SK-N-SH (cell line): ENCODE results near the gene CPN1. TPM values are rescaled to one million over a fixed set of nuclear protein-coding genes. Genes with fewer than 3 reads are reported as not detected.

Experiments
- CTCF ChIA-PET: fragments of 300-600, 350-600 bp; formaldehyde crosslinking; extraction: SDS; loops from one replicate; lab custom pipeline; 2021; lab: Yijun Ruan, JAX
- POLR2A ChIA-PET: fragments of 350-600 bp; sonication (Branson Sonifier 250); formaldehyde crosslinking; extraction: SDS; loops from one replicate; lab custom pipeline; 2020; ENCODE audit warnings: antibody characterized with exemption, inconsistent platforms; lab: Yijun Ruan, JAX
- DNase-seq: peaks from one replicate; pipeline ENCODE4 v3.0.0; 2012
- H2AFZ ChIP-seq: fragments of 200-600 bp; sonication (generic); 2 replicates; pipeline ENCODE4 v1.8.1; 2016; ENCODE audit warnings: antibody characterized with exemption, mild to moderate bottlenecking, low read depth
- H3F3A ChIP-seq: fragments of 200-600 bp; sonication (generic); replicated peaks from 2 replicates; pipeline ENCODE3; 2016; ENCODE audit warnings: antibody characterized with exemption, mild to moderate bottlenecking; ENCODE audit not compliant: insufficient read depth
- H3K27ac ChIP-seq, 2 experiments: fragments of 200-500 bp in 1 of 2; fragments of 200-600 bp in 1 of 2; sonication (Bioruptor generic) in 1 of 2; sonication (generic), shearing (Covaris generic) in 1 of 2; 2 replicates each; pipeline versions ENCODE4 v1.5.1 to v1.6.1; 2014 to 2016; ENCODE audit warnings: low read depth in 2 of 2, inconsistent platforms in 1 of 2, low read length in 1 of 2, mild to moderate bottlenecking in 1 of 2, mixed read lengths in 1 of 2
- H3K27me3 ChIP-seq: fragments of 200-600 bp; sonication (generic), shearing (Covaris generic); 2 replicates; pipeline ENCODE4 v1.6.1; 2016; ENCODE audit warnings: mixed run types; ENCODE audit not compliant: insufficient read depth
- H3K36me3 ChIP-seq, 2 experiments: fragments of 200-500 bp in 1 of 2; fragments of 200-600 bp in 1 of 2; sonication (Bioruptor generic) in 1 of 2; sonication (generic) in 1 of 2; replicated peaks in 1 of 2; 2 replicates each; pipeline versions ENCODE3 to v1.5.1; 2014 to 2016; ENCODE audit warnings: low read length in 1 of 2, mild to moderate bottlenecking in 1 of 2; ENCODE audit not compliant: insufficient read depth in 2 of 2, control insufficient read depth in 1 of 2
- H3K4me1 ChIP-seq, 2 experiments: fragments of 200-500 bp in 1 of 2; fragments of 200-600 bp in 1 of 2; sonication (Bioruptor generic) in 1 of 2; sonication (generic), shearing (Covaris generic) in 1 of 2; 2 replicates each; pipeline versions ENCODE4 v1.5.1 to v1.6.1; 2014 to 2016; ENCODE audit warnings: low read depth in 1 of 2, low read length in 1 of 2, mixed run types in 1 of 2; ENCODE audit not compliant: insufficient read depth in 2 of 2, control insufficient read depth in 1 of 2
- H3K4me2 ChIP-seq: fragments of 200-600 bp; sonication (generic), shearing (Covaris generic); 2 replicates; pipeline ENCODE4 v1.6.1; 2017; ENCODE audit warnings: mixed run types
- H3K4me3 ChIP-seq, 2 experiments: fragments of 200-500 bp in 1 of 2; fragments of 200-600 bp in 1 of 2; sonication (Bioruptor generic) in 1 of 2; sonication (generic), shearing (Covaris generic) in 1 of 2; 2 replicates each; pipeline versions ENCODE4 v1.5.1 to v1.8.1; 2014 to 2016; ENCODE audit warnings: low read depth in 2 of 2, inconsistent platforms in 1 of 2, low read length in 1 of 2, mild to moderate bottlenecking in 1 of 2, mixed read lengths in 1 of 2, moderate library complexity in 1 of 2
- H3K79me2 ChIP-seq: fragments of 200-600 bp; sonication (generic); 2 replicates; pipeline ENCODE4 v1.8.1; 2017; ENCODE audit warnings: mild to moderate bottlenecking; ENCODE audit not compliant: insufficient read depth
- H3K9ac ChIP-seq: fragments of 200-600 bp; sonication (generic); 2 replicates; pipeline ENCODE4 v1.6.1; 2017; ENCODE audit warnings: mixed run types
- H3K9me2 ChIP-seq: fragments of 200-600 bp; sonication (generic); 2 replicates; pipeline ENCODE4 v1.6.1; 2017; ENCODE audit warnings: mixed run types
- H3K9me3 ChIP-seq: fragments of 200-600 bp; sonication (generic); 2 replicates; pipeline ENCODE4 v1.6.1; 2017; ENCODE audit warnings: mixed run types, mild to moderate bottlenecking, moderate library complexity
- H4K20me1 ChIP-seq: fragments of 200-600 bp; sonication (generic); 2 replicates; pipeline ENCODE4 v1.6.1; 2017; ENCODE audit warnings: mild to moderate bottlenecking, mixed run types; ENCODE audit not compliant: insufficient read depth
- ELF1 ChIP-seq: IDR thresholded peaks from 2 replicates; pipeline ENCODE4 v1.4.0; 2012
- EP300 ChIP-seq, 2 experiments: IDR thresholded peaks; 2 replicates each; pipeline versions ENCODE4 v1.4.0 to v1.6.1; 2012; ENCODE audit warnings: borderline replicate concordance in 1 of 2, low read depth in 1 of 2, low read length in 1 of 2
- EZH2phosphoT487 ChIP-seq: fragments of 200-600 bp; sonication (generic); IDR thresholded peaks from 2 replicates; pipeline ENCODE4 v1.6.1; 2017; ENCODE audit warnings: low read depth, mixed run types, mild to moderate bottlenecking, antibody characterized with exemption, moderate library complexity, borderline replicate concordance
- FOXJ3 ChIP-seq: sonication (generic); formaldehyde crosslinking; IDR thresholded peaks from 2 replicates; pipeline ENCODE4 v1.5.1; 2020; ENCODE audit warnings: mild to moderate bottlenecking, missing genetic modification reagents
- GABPA ChIP-seq: IDR thresholded peaks from 2 replicates; pipeline ENCODE4 v1.4.0; 2012; ENCODE audit warnings: low read depth, mild to moderate bottlenecking
- GATA2 ChIP-seq: sonication (generic); formaldehyde crosslinking; IDR thresholded peaks from 2 replicates; pipeline ENCODE4 v1.5.0; 2020; ENCODE audit warnings: mild to moderate bottlenecking, missing genetic modification reagents
- JUND ChIP-seq: IDR thresholded peaks from 2 replicates; pipeline ENCODE4 v1.4.0; 2012
- MXI1 ChIP-seq: IDR thresholded peaks from 2 replicates; pipeline ENCODE4 v1.6.1; 2012; ENCODE audit warnings: mild to moderate bottlenecking, low read depth, low read length, improper control_type of control experiment
- NFIC ChIP-seq: IDR thresholded peaks from 2 replicates; pipeline ENCODE4 v1.4.0; 2012; ENCODE audit warnings: borderline replicate concordance
- NRF1 ChIP-seq: IDR thresholded peaks from 2 replicates; pipeline ENCODE4 v1.6.1; 2012; ENCODE audit warnings: low read depth, mild to moderate bottlenecking, low read length
- POLR2AphosphoS5 ChIP-seq: IDR thresholded peaks from 2 replicates; pipeline ENCODE4 v1.6.1; 2012; ENCODE audit warnings: low read depth, low read length
- RAD21 ChIP-seq: IDR thresholded peaks from 2 replicates; pipeline ENCODE4 v1.6.1; 2012; ENCODE audit warnings: mild to moderate bottlenecking, low read length
- RCOR1 ChIP-seq: fragments of 150-350 bp; IDR thresholded peaks from 2 replicates; pipeline ENCODE4 v1.6.1; 2017; ENCODE audit warnings: antibody characterized with exemption, low read length
- REST ChIP-seq: IDR thresholded peaks from 2 replicates; pipeline ENCODE4 v1.6.1; 2012; ENCODE audit warnings: mild to moderate bottlenecking, low read depth, low read length, moderate library complexity
- RFX5 ChIP-seq: IDR thresholded peaks from 2 replicates; pipeline ENCODE4 v1.6.1; 2012; ENCODE audit warnings: mild to moderate bottlenecking, improper control_type of control experiment, low read length
- SIN3A ChIP-seq: IDR thresholded peaks from 2 replicates; pipeline ENCODE4 v1.6.1; 2012; ENCODE audit warnings: low read depth, mild to moderate bottlenecking, low read length, moderate library complexity, borderline replicate concordance
- SMC3 ChIP-seq: IDR thresholded peaks from 2 replicates; pipeline ENCODE4 v1.6.1; 2012; ENCODE audit warnings: low read depth, low read length, improper control_type of control experiment
- TAF1 ChIP-seq: IDR thresholded peaks from 2 replicates; pipeline ENCODE4 v1.6.1; 2012; ENCODE audit warnings: low read depth, mild to moderate bottlenecking, low read length, moderate library complexity, borderline replicate concordance
- TCF12 ChIP-seq: IDR thresholded peaks from 2 replicates; pipeline ENCODE4 v1.4.0; 2012
- USF1 ChIP-seq: IDR thresholded peaks from 2 replicates; pipeline ENCODE4 v1.4.0; 2012; ENCODE audit warnings: low read depth, borderline replicate concordance
- WGBS: methylation state at CpG from one replicate; pipeline ENCODE4 v1.1.6; 2017; ENCODE audit warnings: low lambda C conversion rate; 5-methylcytosine and 5-hydroxymethylcytosine counted together
- polyA plus RNA-seq, 3 experiments: library from polyadenylated mRNA; depleted of rRNA; stranded (reverse); fragments of >200 nt; gene quantifications; 2 replicates each; pipeline ENCODE4 v1.2.3, GENCODE V29; 2012
- TF ChIP-seq, protein P1 (sequence below): IDR thresholded peaks from 2 replicates; pipeline ENCODE4 v1.4.0; 2012; ENCODE audit warnings: low read depth
- TF ChIP-seq, protein P2 (sequence below): IDR thresholded peaks from 2 replicates; pipeline ENCODE4; 2012

The CPN1 gene
- polyA plus RNA-seq, 1 of the 3 experiments (the other 2 are of a cell fraction), result not detected

DNA sequence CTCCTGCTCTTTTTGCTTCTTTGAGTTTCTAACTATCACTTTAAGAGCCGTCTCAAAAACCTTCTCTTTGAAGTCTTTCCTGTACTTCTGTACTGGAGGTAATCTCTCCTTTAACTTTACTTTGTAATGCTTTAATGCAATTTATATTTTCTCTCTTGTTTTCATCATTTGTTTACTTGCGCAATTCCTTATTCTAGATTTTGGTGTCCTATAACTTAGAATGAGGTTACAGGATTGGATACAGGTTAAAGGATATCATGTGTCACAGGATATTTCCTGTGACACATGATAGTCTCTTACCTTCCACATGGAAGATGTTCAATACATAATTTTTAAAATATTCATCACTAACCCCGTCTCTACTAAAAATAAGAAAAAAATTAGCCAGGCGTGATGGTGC, 42.4 kb upstream of the CPN1 start:
- CTCF ChIA-PET, result no interaction called here
- TF ChIP-seq RAD21, result no peak
- TF ChIP-seq JUND, result no peak
- TF ChIP-seq TCF12, result no peak
- no peak for TF ChIP-seq SIN3A
- TF ChIP-seq GATA2 (CRISPR knock-in tag), result no peak
- TF ChIP-seq, protein P1, sequence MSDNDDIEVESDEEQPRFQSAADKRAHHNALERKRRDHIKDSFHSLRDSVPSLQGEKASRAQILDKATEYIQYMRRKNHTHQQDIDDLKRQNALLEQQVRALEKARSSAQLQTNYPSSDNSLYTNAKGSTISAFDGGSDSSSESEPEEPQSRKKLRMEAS, result no peak
- TF ChIP-seq RFX5, result no peak
- no peak for TF ChIP-seq MXI1
- TF ChIP-seq SMC3, result no peak
- TF ChIP-seq GABPA, result no peak
- TF ChIP-seq, protein P2, sequence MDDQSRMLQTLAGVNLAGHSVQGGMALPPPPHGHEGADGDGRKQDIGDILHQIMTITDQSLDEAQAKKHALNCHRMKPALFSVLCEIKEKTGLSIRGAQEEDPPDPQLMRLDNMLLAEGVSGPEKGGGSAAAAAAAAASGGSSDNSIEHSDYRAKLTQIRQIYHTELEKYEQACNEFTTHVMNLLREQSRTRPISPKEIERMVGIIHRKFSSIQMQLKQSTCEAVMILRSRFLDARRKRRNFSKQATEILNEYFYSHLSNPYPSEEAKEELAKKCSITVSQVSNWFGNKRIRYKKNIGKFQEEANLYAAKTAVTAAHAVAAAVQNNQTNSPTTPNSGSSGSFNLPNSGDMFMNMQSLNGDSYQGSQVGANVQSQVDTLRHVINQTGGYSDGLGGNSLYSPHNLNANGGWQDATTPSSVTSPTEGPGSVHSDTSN, result no peak
- no peak for TF ChIP-seq RCOR1
- no peak for TF ChIP-seq POLR2AphosphoS5
- TF ChIP-seq REST, result no peak
- no peak for TF ChIP-seq FOXJ3 (CRISPR knock-in tag)

DNA sequence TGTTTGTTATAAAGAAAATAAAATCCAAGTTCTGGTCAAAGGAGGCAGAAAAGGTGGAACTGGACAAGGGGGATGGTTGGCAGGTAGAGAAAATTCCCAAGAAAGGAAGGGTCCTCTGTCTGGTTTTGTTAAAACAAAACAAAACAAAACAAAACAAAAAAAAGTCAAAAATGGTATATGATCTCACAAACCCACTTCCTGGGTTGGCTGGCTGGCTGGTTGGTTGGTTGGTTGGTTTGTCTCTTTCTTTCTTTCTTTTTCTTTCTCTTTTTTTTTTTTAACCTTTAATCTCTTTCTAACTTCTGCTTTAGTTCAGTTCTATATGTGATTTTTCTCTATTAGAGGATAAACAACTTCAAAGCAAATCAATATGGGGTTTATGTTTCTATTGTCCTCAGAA, 41.1 kb upstream of the CPN1 start:
- Histone ChIP-seq H3K27ac (no peak overlapping the region), H3K27me3 (no peaks in the 10 kb centered on the region; the same call in 1 of the 2 replicates), H3K9ac (no peak overlapping the region), H3K36me3 (no peaks in the 10 kb centered on the region), H3K4me2 (no peak overlapping the region), H3K79me2 (no peaks in the 10 kb centered on the region), H3K4me3 (no peak overlapping the region), H4K20me1 (no peaks in the 10 kb centered on the region), H3F3A (no peaks in the 10 kb centered on the region), H2AFZ (no peak overlapping the region), H3K9me3 (no peaks in the 10 kb centered on the region), H3K9me2 (no peaks in the 10 kb centered on the region), H3K4me1 (no peaks in the 10 kb centered on the region)
- DNase-seq, result no peak
- ChIA-PET CTCF (no interaction called here), POLR2A (no interaction called here)
- TF ChIP-seq RCOR1, result no peak
- TF ChIP-seq EZH2phosphoT487, result no peak
- no peak for TF ChIP-seq NRF1
- no peak for TF ChIP-seq USF1
- no peak for TF ChIP-seq TAF1
- no peak for TF ChIP-seq NFIC
- TF ChIP-seq, protein P2, result no peak
- TF ChIP-seq GATA2 (CRISPR knock-in tag), result no peak
- TF ChIP-seq EP300 (IDR thresholded peaks at IDR 0.05; ENCODE audit: borderline replicate concordance in 1 of 2, low read depth in 1 of 2, low read length in 1 of 2), result no peak
- no peak for TF ChIP-seq ELF1

More for the DNA sequence above, 42.4 kb upstream of the CPN1 start:
- DNase-seq, result no peak
- no peaks in the 10 kb centered on the region; the same call in 1 of the 2 replicates for H3K27me3 ChIP-seq
- no peaks in the 10 kb centered on the region for H3K9me3 ChIP-seq
- no peaks in the 10 kb centered on the region for H3K9me2 ChIP-seq
- WGBS, result 73% methylated on average over 4 of the region's 4 CpGs
- no peak overlapping the region for H3K4me3 ChIP-seq
- H3K9ac ChIP-seq, result no peak overlapping the region
- H2AFZ ChIP-seq, result no peak overlapping the region
- H3K79me2 ChIP-seq, result no peaks in the 10 kb centered on the region
- no peaks in the 10 kb centered on the region for H3K4me1 ChIP-seq
- H3K27ac ChIP-seq, result no peak overlapping the region
- POLR2A ChIA-PET, result no interaction called here
- H3K36me3 ChIP-seq, result no peaks in the 10 kb centered on the region
- no peaks in the 10 kb centered on the region for H3F3A ChIP-seq
- H3K4me2 ChIP-seq, result no peak overlapping the region
- no peaks in the 10 kb centered on the region for H4K20me1 ChIP-seq
